Measurements from ENCODE around the gene NOL4L.

DNA sequence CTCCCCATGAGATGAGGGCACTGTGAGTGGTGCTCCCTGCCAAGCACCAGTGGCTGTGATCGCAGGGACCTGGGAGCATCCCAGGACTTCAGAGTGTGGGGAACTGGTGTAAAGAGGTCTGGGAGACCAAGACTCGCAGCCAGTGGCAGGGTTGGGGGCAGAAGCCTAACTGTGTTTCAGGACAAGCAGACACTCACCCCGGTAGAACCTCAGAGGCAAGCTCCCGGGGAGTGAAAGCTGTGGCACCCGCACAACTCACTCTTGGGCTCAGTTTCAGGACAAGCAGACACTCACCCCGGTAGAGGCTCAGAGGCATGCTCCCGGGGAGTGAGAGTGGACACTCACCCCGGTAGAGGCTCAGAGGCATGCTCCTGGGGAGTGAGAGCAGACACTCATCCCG is 114.2 kb downstream of the NOL4L start:
- TF ChIP-seq, protein P1, sequence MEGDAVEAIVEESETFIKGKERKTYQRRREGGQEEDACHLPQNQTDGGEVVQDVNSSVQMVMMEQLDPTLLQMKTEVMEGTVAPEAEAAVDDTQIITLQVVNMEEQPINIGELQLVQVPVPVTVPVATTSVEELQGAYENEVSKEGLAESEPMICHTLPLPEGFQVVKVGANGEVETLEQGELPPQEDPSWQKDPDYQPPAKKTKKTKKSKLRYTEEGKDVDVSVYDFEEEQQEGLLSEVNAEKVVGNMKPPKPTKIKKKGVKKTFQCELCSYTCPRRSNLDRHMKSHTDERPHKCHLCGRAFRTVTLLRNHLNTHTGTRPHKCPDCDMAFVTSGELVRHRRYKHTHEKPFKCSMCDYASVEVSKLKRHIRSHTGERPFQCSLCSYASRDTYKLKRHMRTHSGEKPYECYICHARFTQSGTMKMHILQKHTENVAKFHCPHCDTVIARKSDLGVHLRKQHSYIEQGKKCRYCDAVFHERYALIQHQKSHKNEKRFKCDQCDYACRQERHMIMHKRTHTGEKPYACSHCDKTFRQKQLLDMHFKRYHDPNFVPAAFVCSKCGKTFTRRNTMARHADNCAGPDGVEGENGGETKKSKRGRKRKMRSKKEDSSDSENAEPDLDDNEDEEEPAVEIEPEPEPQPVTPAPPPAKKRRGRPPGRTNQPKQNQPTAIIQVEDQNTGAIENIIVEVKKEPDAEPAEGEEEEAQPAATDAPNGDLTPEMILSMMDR (IDR thresholded peaks at IDR 0.05) = no peak
- no peak for TF ChIP-seq POLR2A (IDR thresholded peaks at IDR 0.05)

Measured in thyroid gland (tissue), 4 donors.